Esophagus squamous epithelium (tissue), 5 donors: ENCODE measurements around the gene STK17A. TPM values are rescaled to one million over a fixed set of nuclear protein-coding genes. Genes with fewer than 3 reads are reported as not detected.

Experiments
- DNase-seq: peaks from one replicate; lab custom pipeline; 2025; lab: John Stamatoyannopoulos, UW
- H3K27ac ChIP-seq, 4 donors: fragments of 200-600 bp; sonication (generic); one replicate each; pipeline ENCODE4 v1.5.1; 2016 to 2019; ENCODE audit warnings: mild to moderate bottlenecking in 1 of 4
- H3K27me3 ChIP-seq, 4 donors: fragments of 200-600 bp; sonication (generic); 1 replicate in 3 of 4; 2 replicates in 1 of 4; pipeline versions ENCODE4 v1.5.1 to v1.6.0; 2017 to 2021; ENCODE audit warnings: antibody characterized with exemption in 1 of 4
- H3K36me3 ChIP-seq, 3 donors: fragments of 200-600 bp; sonication (generic); one replicate each; pipeline ENCODE4 v1.5.1; 2016 to 2019
- H3K4me1 ChIP-seq, 3 donors: fragments of 200-600 bp; sonication (generic); one replicate each; pipeline ENCODE4 v1.5.1; 2017 to 2019
- H3K4me3 ChIP-seq, 4 donors: fragments of 200-600 bp; sonication (generic); 1 replicate in 3 of 4; 2 replicates in 1 of 4; pipeline ENCODE4 v1.5.1; 2016 to 2019; ENCODE audit warnings: mild to moderate bottlenecking in 2 of 4, moderate library complexity in 1 of 4
- H3K9me3 ChIP-seq, 3 donors: fragments of 200-600 bp; sonication (generic); one replicate each; pipeline ENCODE4 v1.5.1; 2016 to 2019
- POLR2A ChIP-seq, 4 donors: fragments of 450-650 bp; IDR thresholded peaks; one replicate each; pipeline ENCODE4 v1.6.1; 2017; ENCODE audit warnings: antibody characterized with exemption in 4 of 4, mild to moderate bottlenecking in 4 of 4, moderate library complexity in 3 of 4
- WGBS, 2 donors: methylation state at CpG; one replicate each; pipeline ENCODE4 v1.1.5; 2018; 5-methylcytosine and 5-hydroxymethylcytosine counted together
- intact Hi-C: fragments of 100-400 bp; cut with DNase I; formaldehyde crosslinking; loops from one replicate; pipeline ENCODE4 v1.15.0; 2022
- total RNA-seq, 4 donors: library from RNA; depleted of rRNA; stranded (reverse); fragments of >200 nt; gene quantifications; one replicate each; pipeline ENCODE4 v1.1.0, GENCODE V29; 2016
- TF ChIP-seq, protein P1 (sequence below), 6 experiments: fragments of 450-650 bp in 4 of 6; fragments of 200-600 bp in 2 of 6; sonication (generic) in 2 of 6; IDR thresholded peaks; one replicate each; pipeline ENCODE4 v1.5.1; 2016 to 2019; ENCODE audit warnings: antibody characterized with exemption in 6 of 6, mild to moderate bottlenecking in 4 of 6, moderate library complexity in 4 of 6
- donor health status: DM: yes; HTN: yes; CAD: no.

The STK17A gene
- total RNA-seq, 4 donors from 2014 or later, result 21.9 to 34.4 (median 22.8) TPM

DNA sequence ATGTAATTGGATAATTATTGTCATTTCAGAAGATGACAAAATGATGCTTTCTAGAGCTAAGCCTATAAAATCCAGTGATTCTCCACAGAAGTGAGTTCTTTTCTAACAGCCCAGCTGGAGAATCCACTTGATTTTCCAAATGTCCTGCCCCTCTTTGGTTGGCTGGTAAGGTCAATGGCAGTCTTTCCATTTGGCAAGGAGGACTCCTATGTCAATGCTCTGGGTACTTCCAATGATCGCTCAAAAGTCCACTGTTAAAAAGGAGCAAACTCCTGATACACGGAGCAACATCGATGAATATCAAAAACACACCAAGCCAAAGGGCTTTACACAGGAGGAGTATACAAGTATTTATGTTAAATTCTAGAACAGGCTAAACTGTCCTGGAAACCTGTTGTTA, 57.8 kb downstream of the STK17A start:
- H3K9me3 ChIP-seq, result no peaks in the 10 kb centered on the region
- peaks cover 0 to 60% (median 44%) of the 10 kb centered on the region in 3 donors for H3K4me1 ChIP-seq
- TF ChIP-seq POLR2A (IDR thresholded peaks at IDR 0.05), result no peak
- TF ChIP-seq, protein P1, sequence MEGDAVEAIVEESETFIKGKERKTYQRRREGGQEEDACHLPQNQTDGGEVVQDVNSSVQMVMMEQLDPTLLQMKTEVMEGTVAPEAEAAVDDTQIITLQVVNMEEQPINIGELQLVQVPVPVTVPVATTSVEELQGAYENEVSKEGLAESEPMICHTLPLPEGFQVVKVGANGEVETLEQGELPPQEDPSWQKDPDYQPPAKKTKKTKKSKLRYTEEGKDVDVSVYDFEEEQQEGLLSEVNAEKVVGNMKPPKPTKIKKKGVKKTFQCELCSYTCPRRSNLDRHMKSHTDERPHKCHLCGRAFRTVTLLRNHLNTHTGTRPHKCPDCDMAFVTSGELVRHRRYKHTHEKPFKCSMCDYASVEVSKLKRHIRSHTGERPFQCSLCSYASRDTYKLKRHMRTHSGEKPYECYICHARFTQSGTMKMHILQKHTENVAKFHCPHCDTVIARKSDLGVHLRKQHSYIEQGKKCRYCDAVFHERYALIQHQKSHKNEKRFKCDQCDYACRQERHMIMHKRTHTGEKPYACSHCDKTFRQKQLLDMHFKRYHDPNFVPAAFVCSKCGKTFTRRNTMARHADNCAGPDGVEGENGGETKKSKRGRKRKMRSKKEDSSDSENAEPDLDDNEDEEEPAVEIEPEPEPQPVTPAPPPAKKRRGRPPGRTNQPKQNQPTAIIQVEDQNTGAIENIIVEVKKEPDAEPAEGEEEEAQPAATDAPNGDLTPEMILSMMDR (IDR thresholded peaks at IDR 0.05), result no peak
- H3K27me3 ChIP-seq, result no peaks in the 10 kb centered on the region
- 97% methylated on average over 3 of the region's 3 CpGs for WGBS, 2 donors
- peak overlapping the region; percentile 56 to 81 (median 77) for H3K27ac ChIP-seq
- peaks cover 0 to 66% (median 0%) of the 10 kb centered on the region in 3 donors for H3K36me3 ChIP-seq
- intact Hi-C loops, result loop anchor here (10.0 kb wide), 1 partner anchor 56 kb away; the partner anchor contains the start of gene STK17A
- no peak overlapping the region for H3K4me3 ChIP-seq
- no peak for DNase-seq

DNA sequence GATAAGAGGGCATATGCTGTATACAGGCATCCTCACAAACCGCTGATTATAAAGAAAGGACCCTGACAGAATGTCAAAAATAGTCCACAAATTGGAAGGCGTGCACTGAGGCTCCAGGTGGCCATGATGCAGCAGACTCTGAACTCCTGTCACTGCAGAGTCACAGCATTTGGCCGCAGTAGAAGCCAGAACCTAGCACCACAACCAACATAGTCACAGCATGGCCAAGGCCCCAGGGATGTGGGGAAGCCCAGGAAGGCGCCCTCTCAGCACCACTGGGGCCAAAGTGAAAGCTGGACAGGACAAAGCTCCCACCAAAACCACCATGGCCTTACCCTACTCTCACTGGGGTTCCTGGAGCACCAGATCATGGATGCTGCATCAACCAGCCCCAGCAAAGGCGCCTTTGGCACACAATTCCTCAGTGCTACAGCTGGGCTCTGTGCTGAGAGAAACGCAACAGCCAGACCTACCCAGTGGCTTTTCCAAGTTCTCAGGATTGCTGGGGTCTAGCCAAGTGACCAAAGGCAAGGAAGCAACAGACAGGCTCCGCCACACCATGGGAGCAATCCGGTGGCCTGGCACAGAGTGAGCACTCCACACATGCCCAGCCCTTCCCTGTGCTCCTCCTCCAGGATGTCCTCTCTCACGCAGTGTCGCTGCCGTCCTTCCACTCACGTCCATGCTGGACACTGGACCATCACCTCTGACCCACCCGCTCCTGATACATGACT, 60.2 kb downstream of the STK17A start:
- intact Hi-C loops, result loop anchor here (10.0 kb wide), 1 partner anchor 58 kb away; the partner anchor contains the start of gene STK17A
- Histone ChIP-seq H3K9me3 (no peaks in the 10 kb centered on the region), H3K4me1 (peaks cover 12 to 62% (median 47%) of the 10 kb centered on the region in 3 donors), H3K27me3 (no peaks in the 10 kb centered on the region), H3K4me3 (no peak overlapping the region), H3K36me3 (peaks cover 0 to 55% (median 0%) of the 10 kb centered on the region in 3 donors), H3K27ac (no peak overlapping the region)
- DNase-seq, result no peak
- 95 to 98% methylated on average over 7 to 10 of the region's 13 CpGs for WGBS, 2 donors
- TF ChIP-seq, protein P1 (IDR thresholded peaks at IDR 0.05), result no peak
- no peak for TF ChIP-seq POLR2A (IDR thresholded peaks at IDR 0.05)

DNA sequence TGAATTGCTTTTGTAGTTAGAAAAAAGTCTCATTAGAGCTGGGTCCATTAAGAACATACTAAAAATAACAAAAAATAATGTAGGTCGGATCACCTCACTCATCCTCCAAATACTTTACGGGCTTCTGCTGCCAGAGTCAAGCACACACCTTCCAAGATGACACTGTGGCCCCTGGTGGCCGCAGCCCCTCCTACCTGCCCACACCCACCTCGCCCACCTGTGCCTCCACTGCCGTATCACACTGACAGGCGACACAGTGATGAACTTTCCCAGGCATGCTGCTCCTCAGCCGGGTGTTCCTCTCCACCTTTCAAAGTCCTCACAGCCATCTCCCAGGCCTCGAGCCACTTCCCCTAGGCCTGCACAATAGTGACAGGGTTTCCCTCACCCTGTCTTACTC, 60.9 kb downstream of the STK17A start:
- peaks cover 19 to 62% (median 47%) of the 10 kb centered on the region in 3 donors for H3K4me1 ChIP-seq
- 77 to 81% methylated on average over 8 of the region's 8 CpGs for WGBS, 2 donors
- TF ChIP-seq, protein P1 (IDR thresholded peaks at IDR 0.05), result no peak
- peaks cover 0 to 53% (median 0%) of the 10 kb centered on the region in 3 donors for H3K36me3 ChIP-seq
- H3K9me3 ChIP-seq, result no peaks in the 10 kb centered on the region
- intact Hi-C loops, result loop anchor here (10.0 kb wide), 1 partner anchor 59 kb away; the partner anchor contains the start of gene STK17A
- DNase-seq, result no peak
- H3K4me3 ChIP-seq, result no peak overlapping the region
- H3K27me3 ChIP-seq, result no peaks in the 10 kb centered on the region
- no peak overlapping the region for H3K27ac ChIP-seq

DNA sequence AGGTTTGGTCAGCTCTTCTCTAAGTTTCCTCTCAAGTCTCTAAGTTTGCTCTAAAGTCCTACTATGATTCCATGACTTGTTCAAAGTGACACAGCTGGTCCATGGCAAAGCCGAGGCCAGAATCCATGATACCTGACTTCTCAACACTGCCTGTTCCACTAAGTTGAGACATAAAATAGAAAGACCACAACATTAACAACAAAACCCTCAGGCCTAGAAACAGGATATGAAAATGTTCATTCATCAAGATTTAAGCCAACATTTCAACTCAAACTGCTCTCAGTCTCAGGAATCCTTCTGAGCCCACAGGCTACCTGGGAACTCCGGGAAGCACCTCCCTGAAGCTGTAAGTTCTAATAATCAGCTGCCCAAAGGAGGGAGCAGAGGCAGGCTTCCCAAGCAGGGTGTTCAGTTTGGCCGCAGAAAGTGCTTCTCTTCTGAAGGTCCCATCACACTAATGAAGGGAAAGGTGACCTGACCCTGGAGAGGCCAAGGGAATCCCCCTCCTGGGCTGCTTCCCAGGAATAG, 62.9 kb downstream of the STK17A start:
- Histone ChIP-seq H3K27me3 (no peaks in the 10 kb centered on the region), H3K36me3 (peaks cover 0 to 37% (median 0%) of the 10 kb centered on the region in 3 donors), H3K4me1 (peaks cover 21 to 62% (median 50%) of the 10 kb centered on the region in 3 donors), H3K9me3 (no peaks in the 10 kb centered on the region), H3K27ac (peak overlapping the region; percentile 89 to 95 (median 92)), H3K4me3 (no peak overlapping the region)
- DNase-seq, result no peak
- intact Hi-C loops, result loop anchor here (10.0 kb wide), 1 partner anchor 61 kb away; the partner anchor contains the start of gene STK17A
- WGBS, 2 donors, result 68 to 86% methylated on average over 2 to 3 of the region's 3 CpGs
- TF ChIP-seq, protein P1 (IDR thresholded peaks at IDR 0.05), result no peak
- no peak for TF ChIP-seq POLR2A (IDR thresholded peaks at IDR 0.05)
